OCI-LY1 (cell line): ENCODE results near the gene CADM3.

Experiments
- EZH2 ChIP-seq: fragments of 200-600 bp; sonication (generic), shearing (Covaris generic); IDR thresholded peaks from 2 replicates; pipeline ENCODE4 v1.8.0; 2017; ENCODE audit warnings: borderline replicate concordance, mixed run types, mild to moderate bottlenecking, antibody characterized with exemption, low read length, moderate library complexity, mixed read lengths
- TF ChIP-seq, protein P1 (sequence below): fragments of 200-600 bp; sonication (generic), shearing (Covaris generic); IDR thresholded peaks from 2 replicates; pipeline ENCODE4 v1.5.1; 2017; ENCODE audit warnings: mild to moderate bottlenecking, antibody characterized with exemption, low read length, moderate library complexity, mixed read lengths

DNA sequence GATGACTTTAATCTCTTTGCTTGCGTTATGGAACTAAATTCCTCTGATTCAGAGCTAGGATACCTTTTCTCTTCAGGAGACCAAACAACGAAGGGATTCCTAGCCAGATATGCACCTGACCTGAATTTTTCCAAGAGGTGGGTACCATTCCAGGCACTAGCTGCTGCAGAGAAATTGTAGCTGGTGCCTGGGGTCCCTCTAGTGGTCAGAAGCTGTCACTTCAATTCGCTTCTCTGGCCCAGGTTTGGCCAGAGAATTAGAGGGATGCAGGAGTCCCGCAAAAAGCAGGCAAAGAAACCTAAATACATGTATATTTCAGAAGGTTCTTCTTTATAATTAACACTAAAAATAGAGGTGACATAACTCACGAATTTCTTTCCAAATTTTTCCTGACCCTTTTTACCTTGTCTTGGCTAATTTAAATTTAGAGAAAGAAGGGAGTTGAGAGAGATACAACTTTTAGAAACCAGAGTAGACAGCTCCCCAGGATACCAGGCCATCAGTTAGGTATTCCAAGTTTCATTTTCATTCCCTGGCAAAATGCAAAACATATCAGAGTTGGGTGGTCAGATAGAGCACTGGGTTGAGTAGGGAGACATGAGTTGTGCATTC lies 42.8 kb downstream of the CADM3 start:
- TF ChIP-seq, protein P1, sequence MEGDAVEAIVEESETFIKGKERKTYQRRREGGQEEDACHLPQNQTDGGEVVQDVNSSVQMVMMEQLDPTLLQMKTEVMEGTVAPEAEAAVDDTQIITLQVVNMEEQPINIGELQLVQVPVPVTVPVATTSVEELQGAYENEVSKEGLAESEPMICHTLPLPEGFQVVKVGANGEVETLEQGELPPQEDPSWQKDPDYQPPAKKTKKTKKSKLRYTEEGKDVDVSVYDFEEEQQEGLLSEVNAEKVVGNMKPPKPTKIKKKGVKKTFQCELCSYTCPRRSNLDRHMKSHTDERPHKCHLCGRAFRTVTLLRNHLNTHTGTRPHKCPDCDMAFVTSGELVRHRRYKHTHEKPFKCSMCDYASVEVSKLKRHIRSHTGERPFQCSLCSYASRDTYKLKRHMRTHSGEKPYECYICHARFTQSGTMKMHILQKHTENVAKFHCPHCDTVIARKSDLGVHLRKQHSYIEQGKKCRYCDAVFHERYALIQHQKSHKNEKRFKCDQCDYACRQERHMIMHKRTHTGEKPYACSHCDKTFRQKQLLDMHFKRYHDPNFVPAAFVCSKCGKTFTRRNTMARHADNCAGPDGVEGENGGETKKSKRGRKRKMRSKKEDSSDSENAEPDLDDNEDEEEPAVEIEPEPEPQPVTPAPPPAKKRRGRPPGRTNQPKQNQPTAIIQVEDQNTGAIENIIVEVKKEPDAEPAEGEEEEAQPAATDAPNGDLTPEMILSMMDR: peak; percentile 80
- no peak for TF ChIP-seq EZH2
